Inferior parietal cortex (tissue), 1 donor: ENCODE data around the gene AHRR.

Experiments used
- DNase-seq: peaks from one replicate; pipeline ENCODE4 v3.0.0-alpha.2; 2016; ENCODE audit errors: extremely low spot score

Gene AHRR

GRCh38 chr5:429453-430188 is 108.1 kb downstream of the AHRR start:
- no peak for DNase-seq

DNA sequence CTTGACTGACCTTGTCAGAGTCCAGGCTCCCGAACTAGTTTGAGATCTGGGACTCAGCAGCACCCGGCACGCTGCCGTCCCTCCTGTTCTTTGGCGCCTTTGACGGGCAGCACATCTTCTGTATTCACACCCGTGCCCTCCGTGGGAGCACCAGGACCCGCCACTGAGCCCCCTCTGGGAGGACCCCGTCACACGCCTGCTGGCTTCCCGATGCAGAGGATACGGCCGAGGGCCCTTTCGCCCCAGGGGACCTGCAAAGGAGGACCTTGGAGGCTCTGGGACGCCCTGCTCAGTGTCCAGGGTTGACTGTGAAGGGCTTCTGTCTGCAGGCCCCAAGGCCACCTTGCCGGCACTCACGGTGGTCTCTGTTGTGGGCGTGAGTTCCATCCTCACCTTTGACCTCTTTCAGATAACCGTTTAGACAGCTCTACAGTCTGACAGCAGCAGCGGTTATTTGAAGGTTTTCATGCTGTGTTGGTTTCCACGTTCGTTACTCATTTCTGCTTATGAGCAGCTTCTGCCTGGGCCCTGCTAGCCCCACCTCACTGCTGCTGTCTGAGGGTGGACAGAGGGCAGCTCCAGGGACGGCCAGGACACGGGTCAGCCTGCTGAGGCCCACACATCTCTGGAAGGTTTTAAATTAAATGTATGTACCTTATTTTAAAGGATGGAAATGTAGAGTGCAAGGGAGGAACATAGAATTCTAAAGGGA is 108.9 kb downstream of the AHRR start:
- no peak for DNase-seq

- DNase-seq: no peak
These were observed 109.6 kb downstream of the AHRR start for GRCh38 chr5:431001-431710.

DNA sequence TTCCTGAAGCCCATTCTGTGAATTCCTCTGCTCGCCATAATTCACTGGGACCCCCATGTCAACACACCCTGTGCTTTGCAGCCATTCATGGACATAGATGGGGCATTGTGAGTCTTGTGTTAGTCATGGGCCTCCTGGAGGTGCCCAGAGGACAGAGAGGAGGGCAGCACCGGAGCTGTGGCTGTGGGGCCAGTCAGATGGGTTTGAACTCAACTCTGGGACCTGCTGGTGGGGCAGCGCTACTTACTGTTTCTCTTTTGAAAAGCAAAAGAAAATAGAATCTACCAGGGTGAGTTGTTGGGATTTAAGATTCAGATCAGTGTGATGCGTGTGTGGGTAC is 110.2 kb downstream of the AHRR start:
- DNase-seq: no peak

DNA sequence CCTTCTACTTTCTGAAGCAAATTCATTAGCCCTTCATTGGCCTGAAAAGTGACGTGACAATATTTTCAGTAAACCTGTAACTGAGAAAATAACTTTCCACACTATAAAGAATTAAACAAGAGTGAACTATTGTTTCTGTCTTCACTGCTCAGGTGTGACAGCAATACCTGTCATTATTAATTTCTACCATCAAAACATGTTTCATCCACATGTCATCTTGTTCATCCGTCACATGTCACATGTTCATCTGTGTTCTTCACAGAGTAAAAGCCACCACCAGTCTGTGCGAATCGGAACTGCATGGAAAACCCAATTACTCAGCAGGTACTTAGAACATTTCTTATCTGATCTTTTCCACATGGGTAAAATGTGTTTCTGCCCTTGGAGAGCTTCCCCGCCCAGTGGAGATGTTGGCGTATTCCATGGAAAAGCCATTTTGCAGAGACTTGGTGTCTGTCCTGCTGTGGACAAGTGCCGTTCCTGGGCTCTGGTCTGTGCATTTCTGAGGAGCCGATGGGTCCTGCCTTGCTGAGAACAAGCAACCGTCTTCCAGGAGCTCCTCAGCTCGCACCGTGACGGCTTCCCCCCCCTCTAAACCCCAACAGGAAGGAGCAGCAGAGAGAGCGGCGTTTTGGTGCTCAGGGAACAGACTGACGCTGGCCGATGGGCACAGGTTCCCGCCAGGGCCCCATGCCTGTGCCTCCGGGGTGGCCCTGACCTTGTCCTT is 110.8 kb downstream of the AHRR start:
- DNase-seq: no peak

GRCh38 chr5:432928-433791 is 111.6 kb downstream of the AHRR start:
- DNase-seq: no peak

GRCh38 chr5:433836-434235 is 112.3 kb downstream of the AHRR start:
- DNase-seq: no peak

GRCh38 chr5:434443-435146 is 113.1 kb downstream of the AHRR start:
- DNase-seq: no peak

- DNase-seq: no peak
These were observed 113.8 kb downstream of the AHRR start for GRCh38 chr5:435156-435790.

DNA sequence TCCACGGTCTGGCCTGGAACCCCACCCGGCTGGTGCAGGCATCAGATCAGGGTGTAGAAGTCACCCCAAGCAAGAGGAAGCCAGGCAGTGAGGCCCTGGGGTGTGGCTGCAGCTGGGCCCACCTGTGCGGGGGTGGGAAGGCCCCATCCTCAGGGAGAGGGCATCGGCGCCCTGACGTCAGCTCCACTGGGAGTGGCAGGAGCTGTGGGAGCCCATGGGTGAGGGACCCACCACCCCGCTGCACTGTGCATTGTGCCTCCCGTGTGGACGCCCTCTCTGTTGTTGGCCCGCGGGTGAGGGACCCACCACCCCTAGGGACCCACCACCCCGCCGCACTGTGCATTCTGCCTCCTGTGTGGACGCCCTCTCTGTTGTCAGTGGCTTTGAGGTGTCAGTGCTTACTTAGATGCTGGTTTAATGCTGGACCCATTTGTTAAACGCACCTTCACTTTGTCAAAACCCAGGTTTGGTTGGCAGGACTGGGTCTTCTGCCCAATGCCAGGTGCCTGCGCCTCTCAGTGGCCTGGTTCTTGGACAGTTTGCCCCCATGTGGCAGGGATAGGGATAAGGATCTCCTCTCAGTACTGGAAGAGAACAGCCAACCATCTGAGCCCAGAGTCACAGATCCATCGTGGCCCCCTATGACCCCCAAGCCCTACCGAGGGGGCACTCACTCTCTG is 114.6 kb downstream of the AHRR start:
- no peak for DNase-seq

DNA sequence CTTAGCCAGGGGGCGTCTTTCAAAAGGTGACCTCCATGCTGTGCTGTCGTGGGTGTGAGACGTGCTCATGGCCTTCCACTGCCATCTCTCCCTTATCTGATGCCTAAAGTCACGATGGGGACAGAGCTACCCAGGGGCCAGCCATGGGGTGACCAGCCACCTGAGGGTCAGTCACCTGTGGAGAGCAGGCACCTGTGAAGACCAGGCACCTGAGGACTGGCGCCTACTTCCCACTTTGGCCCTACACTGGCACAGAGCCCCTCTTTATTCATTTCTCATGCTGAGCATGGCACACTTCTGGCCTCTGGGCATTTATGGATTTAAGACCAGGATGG is 115.1 kb downstream of the AHRR start:
- DNase-seq: no peak

GRCh38 chr5:437281-437771 is 115.8 kb downstream of the AHRR start:
- DNase-seq: no peak

GRCh38 chr5:438481-438981 is 117.0 kb downstream of the AHRR start:
- no peak for DNase-seq

DNA sequence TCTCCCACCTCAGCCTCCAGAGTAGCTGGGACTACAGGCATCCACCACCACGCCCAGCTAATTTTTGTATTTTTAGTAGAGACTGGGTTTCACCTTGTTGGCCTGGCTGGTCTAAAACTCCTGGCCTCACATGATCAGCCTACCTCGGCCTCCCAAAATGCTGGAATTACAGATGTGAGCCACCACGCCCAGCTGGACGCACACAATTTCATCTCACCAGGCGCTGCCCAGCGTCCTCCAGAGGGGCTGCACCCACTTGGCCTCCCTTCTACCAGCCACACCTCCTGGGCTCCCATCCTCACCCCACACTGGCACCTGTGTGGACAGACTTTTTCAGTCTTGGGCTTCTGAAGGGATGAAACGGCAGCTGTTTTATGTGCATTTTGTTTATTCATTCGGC is 117.7 kb downstream of the AHRR start:
- no peak for DNase-seq

DNA sequence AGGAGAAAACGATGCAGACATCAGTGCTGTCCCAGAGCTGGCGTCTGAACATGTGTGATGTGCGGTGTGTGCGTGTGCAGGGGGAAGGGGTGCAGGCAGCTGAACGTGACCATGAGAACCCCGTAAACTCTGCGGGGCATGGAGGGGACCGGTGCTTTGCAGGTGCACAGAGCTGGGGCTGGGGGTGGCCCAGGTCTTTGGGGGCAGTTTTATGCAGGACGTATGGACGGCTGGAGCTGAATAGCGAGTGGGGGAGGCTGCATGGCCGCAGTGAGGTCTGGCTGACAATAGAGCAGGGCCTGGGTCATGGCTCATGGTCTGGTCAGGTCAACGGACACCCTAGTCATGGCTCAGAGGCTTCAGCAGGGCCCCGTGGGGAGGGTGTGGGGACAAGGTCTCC is 118.1 kb downstream of the AHRR start:
- DNase-seq: no peak

GRCh38 chr5:440401-441201 is 119.1 kb downstream of the AHRR start:
- no peak for DNase-seq

- no peak for DNase-seq
These were observed 120.5 kb downstream of the AHRR start for GRCh38 chr5:441996-442334.

GRCh38 chr5:442335-443238 is 121.1 kb downstream of the AHRR start, which contains the start of gene EXOC3:
EXOC3 (plus strand) TSS chr5:443176; CDS start chr5:446206, 3,030 bp downstream.
- peak; percentile 75 for DNase-seq
